ENCODE measurements around the gene OR6K3. TPM values are rescaled to one million over a fixed set of nuclear protein-coding genes. Genes with fewer than 3 reads are reported as not detected.

OR6K3 gene
- total RNA-seq, 2 experiments from 2014 or later: not detected

DNA sequence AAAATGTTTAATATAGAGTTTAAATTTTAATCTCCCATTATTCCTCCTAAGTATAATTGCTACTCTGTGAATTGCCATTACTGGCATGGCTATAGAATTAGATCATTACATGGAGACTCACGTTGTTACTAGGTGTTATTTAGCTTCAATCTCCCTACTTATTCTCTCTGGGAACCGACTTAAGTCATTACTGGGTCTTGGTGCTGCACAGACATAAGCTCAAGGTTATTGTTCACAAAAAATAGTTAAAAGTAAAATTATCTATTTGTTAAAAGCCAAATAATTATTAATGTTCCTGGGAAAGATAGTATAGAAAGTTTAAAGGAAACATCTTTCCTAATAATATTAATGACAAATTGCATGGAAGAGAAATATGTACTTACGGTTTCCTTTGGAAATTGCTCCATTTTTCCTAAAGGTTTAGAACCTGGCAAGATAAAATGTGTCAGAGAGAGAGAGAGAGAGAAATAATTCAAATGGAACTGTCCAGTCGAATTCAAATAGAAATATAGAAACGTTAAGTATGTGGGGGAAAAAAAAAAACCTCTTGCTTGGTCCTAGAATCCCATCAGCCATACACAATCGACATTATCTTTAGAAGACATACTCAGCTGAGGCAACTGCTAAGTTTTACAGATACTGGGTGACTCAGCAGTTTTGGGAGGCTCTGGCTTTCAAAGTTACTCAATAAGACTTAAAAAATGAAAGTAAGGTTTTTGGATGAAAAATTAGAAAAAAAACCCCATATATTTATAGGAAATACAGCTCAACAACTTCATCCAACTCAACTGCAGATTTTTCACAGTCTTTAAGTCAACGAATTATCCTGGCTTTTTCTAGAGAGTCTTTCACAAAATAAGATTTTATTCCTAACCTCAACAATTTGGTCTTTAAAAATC, 34.2 kb downstream of the OR6K3 start, which contains the start of gene SPTA1:
Gene SPTA1, minus strand, starts transcription at position 605 of the 899 bp plus-strand sequence. Its CDS starts 198 bp downstream, at position 407.
- ChIA-PET CTCF (ENCODE audit: unreplicated experiment) (no interaction called here), POLR2A (interaction anchor here (0.8 kb wide), 1 partner anchor 137 kb away, joined by 3 read pairs; no protein-coding TSS in a partner anchor)
- no TSS peak for BruUV-seq (replicated peaks)
- no peak for DNase-seq (ENCODE audit: low spot score)
- Histone ChIP-seq H3K4me2 (ENCODE audit: low read length) (no peak within 1 kb of the TSS), H3K4me3 (ENCODE audit: low read depth, low read length, poor library complexity, severe bottlenecking) (no peak within 1 kb of the TSS), H3K79me2 (ENCODE audit: insufficient read depth, low read depth, low read length) (no peaks in the 10 kb centered on the region), H3K9me2 (ENCODE audit: insufficient read depth, low read length) (no peaks in the 10 kb centered on the region), H4K20me1 (ENCODE audit: insufficient read depth, low read length) (no peaks in the 10 kb centered on the region), H3K27ac (ENCODE audit: low read depth, low read length, poor library complexity, severe bottlenecking) (no peak within 1 kb of the TSS), H3K9me3 (ENCODE audit: low read length) (no peaks in the 10 kb centered on the region), H3K4me1 (ENCODE audit: insufficient read depth, low read length, poor library complexity, severe bottlenecking) (no peaks in the 10 kb centered on the region), H3K36me3 (ENCODE audit: insufficient read depth, low read length) (no peaks in the 10 kb centered on the region), H2AFZ (ENCODE audit: low read length) (no peak within 1 kb of the TSS)
- intact Hi-C loops (cut with micrococcal nuclease; ENCODE audit: unreplicated experiment): no loop called here
- TF ChIP-seq, protein P1, sequence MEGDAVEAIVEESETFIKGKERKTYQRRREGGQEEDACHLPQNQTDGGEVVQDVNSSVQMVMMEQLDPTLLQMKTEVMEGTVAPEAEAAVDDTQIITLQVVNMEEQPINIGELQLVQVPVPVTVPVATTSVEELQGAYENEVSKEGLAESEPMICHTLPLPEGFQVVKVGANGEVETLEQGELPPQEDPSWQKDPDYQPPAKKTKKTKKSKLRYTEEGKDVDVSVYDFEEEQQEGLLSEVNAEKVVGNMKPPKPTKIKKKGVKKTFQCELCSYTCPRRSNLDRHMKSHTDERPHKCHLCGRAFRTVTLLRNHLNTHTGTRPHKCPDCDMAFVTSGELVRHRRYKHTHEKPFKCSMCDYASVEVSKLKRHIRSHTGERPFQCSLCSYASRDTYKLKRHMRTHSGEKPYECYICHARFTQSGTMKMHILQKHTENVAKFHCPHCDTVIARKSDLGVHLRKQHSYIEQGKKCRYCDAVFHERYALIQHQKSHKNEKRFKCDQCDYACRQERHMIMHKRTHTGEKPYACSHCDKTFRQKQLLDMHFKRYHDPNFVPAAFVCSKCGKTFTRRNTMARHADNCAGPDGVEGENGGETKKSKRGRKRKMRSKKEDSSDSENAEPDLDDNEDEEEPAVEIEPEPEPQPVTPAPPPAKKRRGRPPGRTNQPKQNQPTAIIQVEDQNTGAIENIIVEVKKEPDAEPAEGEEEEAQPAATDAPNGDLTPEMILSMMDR (conservative IDR thresholded peaks at IDR 0.05; ENCODE audit: low read length): no peak
- no peak for TF ChIP-seq EZH2phosphoT487 (IDR thresholded peaks at IDR 0.05; ENCODE audit: borderline replicate concordance, low read depth, low read length)

DNA sequence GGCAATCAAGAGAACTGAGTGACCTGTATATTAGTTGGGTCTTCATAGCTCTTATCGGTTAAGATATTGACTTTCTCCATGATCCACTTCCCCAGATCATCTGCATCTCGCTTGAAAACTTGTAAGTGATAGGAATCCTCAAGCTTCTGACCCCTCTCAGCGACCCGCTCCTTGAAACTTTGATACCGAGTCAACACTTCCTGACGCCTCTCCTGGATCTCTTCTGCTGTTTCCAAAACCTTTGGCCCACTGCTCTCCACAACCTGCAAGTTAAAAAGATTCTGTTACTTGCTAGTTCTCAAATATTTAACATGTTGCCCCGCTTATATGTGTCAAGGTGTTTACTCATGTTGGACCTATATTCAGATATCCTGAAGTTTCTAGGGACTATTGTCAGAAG, 35.4 kb downstream of the OR6K3 start:
- Histone ChIP-seq H3K27ac (ENCODE audit: low read depth, low read length, poor library complexity, severe bottlenecking) (no peak overlapping the region), H3K4me3 (ENCODE audit: low read depth, low read length, poor library complexity, severe bottlenecking) (no peak overlapping the region), H2AFZ (ENCODE audit: low read length) (no peak overlapping the region), H3K79me2 (ENCODE audit: insufficient read depth, low read depth, low read length) (no peaks in the 10 kb centered on the region), H3K9me2 (ENCODE audit: insufficient read depth, low read length) (no peaks in the 10 kb centered on the region), H4K20me1 (ENCODE audit: insufficient read depth, low read length) (no peaks in the 10 kb centered on the region), H3K4me2 (ENCODE audit: low read length) (no peak overlapping the region), H3K9me3 (ENCODE audit: low read length) (no peaks in the 10 kb centered on the region), H3K36me3 (ENCODE audit: insufficient read depth, low read length) (no peaks in the 10 kb centered on the region), H3K4me1 (ENCODE audit: insufficient read depth, low read length, poor library complexity, severe bottlenecking) (no peaks in the 10 kb centered on the region)
- TF ChIP-seq, protein P1 (conservative IDR thresholded peaks at IDR 0.05; ENCODE audit: low read length): no peak
- TF ChIP-seq EZH2phosphoT487 (IDR thresholded peaks at IDR 0.05; ENCODE audit: borderline replicate concordance, low read depth, low read length): no peak
- POLR2A ChIA-PET: interaction anchor here (0.5 kb wide), 1 partner anchor 1960 kb away, joined by 3 read pairs; no protein-coding TSS in a partner anchor
- CTCF ChIA-PET (ENCODE audit: unreplicated experiment): no interaction called here
- intact Hi-C loops (cut with micrococcal nuclease; ENCODE audit: unreplicated experiment): no loop called here
- no TSS peak for BruUV-seq (replicated peaks)
- DNase-seq (ENCODE audit: low spot score): no peak

DNA sequence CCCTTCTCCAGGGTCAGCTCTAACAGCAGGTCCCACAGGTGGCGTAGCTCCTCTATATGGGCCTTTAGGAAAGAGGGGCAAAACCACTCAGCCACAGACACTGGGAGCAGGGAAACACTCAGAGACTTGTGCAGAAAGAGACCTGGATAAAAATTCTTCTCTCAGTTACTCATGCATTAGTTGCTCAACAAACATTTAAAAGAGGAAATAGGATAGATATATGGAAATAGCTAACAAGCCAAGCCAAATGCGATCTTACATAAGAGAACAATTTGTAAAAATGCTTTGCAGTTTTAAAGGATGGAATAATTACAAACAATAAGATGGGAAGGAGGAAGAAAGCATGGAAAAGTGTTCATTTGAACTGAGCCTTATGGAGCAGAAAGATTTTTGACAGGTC, 38.9 kb downstream of the OR6K3 start:
- Histone ChIP-seq H2AFZ (ENCODE audit: low read length) (no peak overlapping the region), H3K4me1 (ENCODE audit: insufficient read depth, low read length, poor library complexity, severe bottlenecking) (no peaks in the 10 kb centered on the region), H3K79me2 (ENCODE audit: insufficient read depth, low read depth, low read length) (no peaks in the 10 kb centered on the region), H3K9me3 (ENCODE audit: low read length) (no peaks in the 10 kb centered on the region), H3K9me2 (ENCODE audit: insufficient read depth, low read length) (no peaks in the 10 kb centered on the region), H4K20me1 (ENCODE audit: insufficient read depth, low read length) (no peaks in the 10 kb centered on the region), H3K4me2 (ENCODE audit: low read length) (no peak overlapping the region), H3K4me3 (ENCODE audit: low read depth, low read length, poor library complexity, severe bottlenecking) (no peak overlapping the region), H3K27ac (ENCODE audit: low read depth, low read length, poor library complexity, severe bottlenecking) (no peak overlapping the region), H3K36me3 (ENCODE audit: insufficient read depth, low read length) (no peaks in the 10 kb centered on the region)
- no peak for DNase-seq (ENCODE audit: low spot score)
- CTCF ChIA-PET (ENCODE audit: unreplicated experiment): no interaction called here
- TF ChIP-seq, protein P1 (conservative IDR thresholded peaks at IDR 0.05; ENCODE audit: low read length): no peak
- no peak for TF ChIP-seq EZH2phosphoT487 (IDR thresholded peaks at IDR 0.05; ENCODE audit: borderline replicate concordance, low read depth, low read length)
- POLR2A ChIA-PET: no interaction called here
- BruUV-seq (replicated peaks): no TSS peak
- intact Hi-C loops (cut with micrococcal nuclease; ENCODE audit: unreplicated experiment): no loop called here
